ENCODE results near the gene AKAP8. TPM values are rescaled to one million over a fixed set of nuclear protein-coding genes. Genes with fewer than 3 reads are reported as not detected.
A peak's percentile ranks its signal among the peaks of the same experiment; 100 is the strongest.

Gene AKAP8
- total and polyA plus RNA-seq, 9 of the 15 experiments (the other 6 are each of a cell fraction or from before 2014, with no cell fraction given) = 3.4 to 56.5 (median 15.0) TPM

- 0 out of 2 replicates have a peak, but pooled peaks have one; percentile 42 for TF ChIP-seq ESRRA (IDR thresholded peaks at IDR 0.05; ENCODE audit: borderline replicate concordance, low read depth)
- TF ChIP-seq HINFP (tag; conservative IDR thresholded peaks at IDR 0.05; ENCODE audit: low read depth) = no peak
Measured at GRCh38 chr19:15324791-15325519, 54.6 kb downstream of the AKAP8 start (continued).

- Histone ChIP-seq H3K36me3 (ENCODE audit: control insufficient read depth, insufficient read depth, low read length) (peaks cover 13% of the 10 kb centered on the region; the same call in 2 of the 3 replicates), H4K20me1 (replicated peaks; ENCODE audit: control insufficient read depth, insufficient read depth, low read length) (peaks cover 81% of the 10 kb centered on the region), H3K9me1 (ENCODE audit: control insufficient read depth, insufficient read depth, low read length) (peaks cover 21% of the 10 kb centered on the region), H3K9me3 (replicated peaks; ENCODE audit: control insufficient read depth, insufficient read depth, low read depth, low read length) (no peaks in the 10 kb centered on the region), H3K4me2 (ENCODE audit: insufficient read depth, low read length) (peak overlapping the region; percentile 12; the same call in 1 of the 2 replicates), H3K4me1 (replicated peaks in 1 of 2; ENCODE audit: control insufficient read depth in 2 of 2, insufficient read depth in 2 of 2, low read length in 2 of 2) (peaks cover 26 to 52% of the 10 kb centered on the region in 2 experiments), H3K79me2 (ENCODE audit: control insufficient read depth, insufficient read depth, low read length) (peaks cover 98% of the 10 kb centered on the region), H3K4me3 (no peak overlapping the region), H3K27me3 (ENCODE audit: control insufficient read depth in 2 of 2, insufficient read depth in 2 of 2, low read length in 2 of 2) (no peaks in the 10 kb centered on the region), H2AFZ (ENCODE audit: low read depth, low read length) (no peak overlapping the region), H3K9ac (ENCODE audit: insufficient read depth in 1 of 2, low read depth in 2 of 2, low read length in 2 of 2) (0 out of 4 replicates have a peak overlapping the region, but pooled peaks of 1 of the 2 experiments have one; percentile 14), H3K27ac (ENCODE audit: extremely low read depth, low read depth, low read length) (peak overlapping the region; percentile 8; the same call in 1 of the 3 replicates)
- WGBS (ENCODE audit: insufficient coverage, low coverage, missing lambda C conversion rate) = 52% methylated on average over 4 of the region's 5 CpGs
- DNase-seq (ENCODE audit: extremely low read depth in 1 of 4, low spot score in 3 of 4) = peak in 3 of 4 experiments; percentile 28 to 51 (median 42)
- no TSS peak for BruUV-seq (replicated peaks)
- peak; percentile 36 for ATAC-seq
- POLR2A ChIA-PET = interaction anchor here (0.6 to 1.9 kb wide), 6 partner anchors 13 to 1370 kb away, joined by 3 to 7 read pairs (median 4); no protein-coding TSS in a partner anchor
- in situ Hi-C loops (cut with MboI) (no loop called here), intact Hi-C loops (cut with micrococcal nuclease) (loop anchor here (5.0 kb wide), 1 partner anchor 41 kb away; no protein-coding TSS in a partner anchor)
- FAIRE-seq = no peak
- CTCF ChIA-PET (ENCODE audit: low intra/inter-chr PET ratio) = no interaction called here
- TF ChIP-seq PPARD (CRISPR knock-in tag; IDR thresholded peaks at IDR 0.05) (no peak), RBM25 (IDR thresholded peaks at IDR 0.05; ENCODE audit: low read depth, low read length, severe bottlenecking) (peak; percentile 96), CEBPG (CRISPR knock-in tag; IDR thresholded peaks at IDR 0.05) (0 out of 2 replicates have a peak, but pooled peaks have one; percentile 21), CEBPG (tag; conservative IDR thresholded peaks at IDR 0.05 in 1 of 2, IDR thresholded peaks at IDR 0.05 in 1 of 2) (0 out of 4 replicates have a peak, but pooled peaks of 1 of the 2 experiments have one; percentile 26), TRIM28 (IDR thresholded peaks at IDR 0.05) (no peak), ESRRA (IDR thresholded peaks at IDR 0.05; ENCODE audit: borderline replicate concordance, low read depth) (peak; percentile 89), NFE2L1 (tag; IDR thresholded peaks at IDR 0.05; ENCODE audit: borderline replicate concordance, low read depth) (no peak), SREBF2 (CRISPR knock-in tag; IDR thresholded peaks at IDR 0.05) (no peak), ZNF253 (CRISPR knock-in tag; conservative IDR thresholded peaks at IDR 0.05) (no peak), SP1 (CRISPR knock-in tag; IDR thresholded peaks at IDR 0.05) (no peak), SMARCA5 (IDR thresholded peaks at IDR 0.05) (peak; percentile 72; the same call in 1 of the 2 replicates), ETS1 (conservative IDR thresholded peaks at IDR 0.05; ENCODE audit: control insufficient read depth, low read depth, low read length) (no peak)
- TF ChIP-seq, protein P1, sequence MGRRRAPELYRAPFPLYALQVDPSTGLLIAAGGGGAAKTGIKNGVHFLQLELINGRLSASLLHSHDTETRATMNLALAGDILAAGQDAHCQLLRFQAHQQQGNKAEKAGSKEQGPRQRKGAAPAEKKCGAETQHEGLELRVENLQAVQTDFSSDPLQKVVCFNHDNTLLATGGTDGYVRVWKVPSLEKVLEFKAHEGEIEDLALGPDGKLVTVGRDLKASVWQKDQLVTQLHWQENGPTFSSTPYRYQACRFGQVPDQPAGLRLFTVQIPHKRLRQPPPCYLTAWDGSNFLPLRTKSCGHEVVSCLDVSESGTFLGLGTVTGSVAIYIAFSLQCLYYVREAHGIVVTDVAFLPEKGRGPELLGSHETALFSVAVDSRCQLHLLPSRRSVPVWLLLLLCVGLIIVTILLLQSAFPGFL (CRISPR knock-in tag; IDR thresholded peaks at IDR 0.05) = no peak
Measured at GRCh38 chr19:15323496-15324235, 55.9 kb downstream of the AKAP8 start.
